Choroid plexus epithelial cell (primary cell): ENCODE measurements around the gene WDR82.

Experiments
- DNase-seq: peaks from one replicate; pipeline ENCODE4 v3.0.0-alpha.2; 2010; ENCODE audit warnings: low read depth
- H3K4me3 ChIP-seq: 2 replicates; pipeline ENCODE4 v1.5.1; 2011; ENCODE audit warnings: low read depth, mild to moderate bottlenecking, control low read depth, low read length, moderate library complexity
- CTCF ChIP-seq: conservative IDR thresholded peaks from 2 replicates; pipeline ENCODE4 v1.5.1; 2011; ENCODE audit warnings: low read depth, mild to moderate bottlenecking, control low read depth, inconsistent platforms, low read length, moderate library complexity

Gene WDR82

GRCh38 chr3:52322466-52322865 lies 44.0 kb upstream of the WDR82 start:
- TF ChIP-seq CTCF: no peak
- no peak overlapping the region for H3K4me3 ChIP-seq
- DNase-seq: no peak

- DNase-seq: no peak
- TF ChIP-seq CTCF: no peak
- no peak overlapping the region for H3K4me3 ChIP-seq
Observed at GRCh38 chr3:52321481-52321880, 43.0 kb upstream of the WDR82 start.

GRCh38 chr3:52319921-52320595 lies 41.6 kb upstream of the WDR82 start:
- no peak for TF ChIP-seq CTCF
- H3K4me3 ChIP-seq: no peak overlapping the region
- DNase-seq: no peak

- TF ChIP-seq CTCF: no peak
- no peak for DNase-seq
- no peak overlapping the region for H3K4me3 ChIP-seq
Observed at GRCh38 chr3:52318186-52318816, 39.9 kb upstream of the WDR82 start.

- no peak for TF ChIP-seq CTCF
- H3K4me3 ChIP-seq: peak overlapping the region; percentile 51
- peak; percentile 45 for DNase-seq
Observed at GRCh38 chr3:52317208-52318000, 39.0 kb upstream of the WDR82 start.

- DNase-seq: no peak
- H3K4me3 ChIP-seq: no peak within 1 kb of the TSS
Observed at GRCh38 chr3:52315977-52316764, 37.7 kb upstream of the WDR82 start, which contains the start of gene DNAH1. TSS of gene DNAH1 (plus strand) at chr3:52316319. CDS start at chr3:52322443, 6,124 bp downstream.

More at GRCh38 chr3:52315977-52316764, 37.7 kb upstream of the WDR82 start, which contains the start of gene DNAH1:
- TF ChIP-seq CTCF: no peak
